ENCODE results near the gene PGGHG.
"Not testable (repeated sequence)": the region's sequence is repeated elsewhere in the genome, so short reads cannot be mapped to it uniquely, and the experiment has no call there.

Gene PGGHG

DNA sequence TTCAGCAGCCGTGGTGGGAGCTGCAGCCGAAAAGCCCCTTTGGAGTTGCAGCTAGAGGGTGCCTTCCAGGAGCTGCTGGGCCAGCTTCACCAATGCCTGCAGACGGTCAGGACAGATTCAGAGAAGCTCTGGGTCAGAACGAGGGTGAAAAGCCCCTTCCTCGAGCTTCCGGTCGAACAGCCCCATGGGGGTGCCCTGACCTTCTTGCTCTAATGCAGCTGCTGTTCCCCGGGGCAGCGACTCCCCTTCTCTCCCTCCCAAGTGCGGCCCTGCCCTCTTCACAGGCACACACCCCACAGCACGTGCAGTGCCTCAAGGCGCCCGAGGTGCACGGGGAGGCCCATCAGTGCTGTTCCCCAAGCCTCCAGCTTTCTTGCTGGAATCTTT is 41.4 kb downstream of the PGGHG start:
- no peak for DNase-seq

DNA sequence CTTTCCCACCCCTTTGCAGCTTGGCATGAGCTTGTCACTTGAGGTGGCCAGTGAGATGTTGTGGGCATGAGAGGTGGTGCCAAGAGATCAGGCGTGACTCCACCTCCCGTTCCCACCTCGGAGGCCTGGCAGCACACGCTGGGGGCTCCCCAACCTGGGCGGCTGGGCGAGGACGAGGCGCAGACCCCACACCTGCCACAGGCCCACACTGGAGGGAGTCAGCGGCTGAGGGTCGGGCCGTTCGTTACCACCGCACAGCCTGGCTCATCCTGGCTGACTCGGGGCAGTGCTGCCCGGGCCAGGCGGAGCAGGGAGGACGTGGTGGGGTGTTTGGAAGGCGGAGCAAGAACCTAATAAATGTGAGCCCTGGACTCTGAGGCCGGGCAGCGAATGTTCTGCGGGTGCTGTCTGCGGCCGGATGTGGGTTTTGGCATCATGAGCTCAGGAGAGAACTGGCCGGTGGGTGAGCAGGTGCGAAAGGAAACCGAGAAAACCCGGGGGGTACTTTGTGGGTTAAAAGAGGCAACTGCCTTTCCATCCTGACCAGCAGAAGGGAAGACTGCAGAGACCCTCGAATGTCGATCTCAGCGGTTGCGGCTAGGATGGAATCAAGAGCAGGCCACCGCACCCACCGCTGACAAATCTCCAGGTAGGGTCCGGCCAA is 41.9 kb downstream of the PGGHG start:
- no peak for DNase-seq

DNA sequence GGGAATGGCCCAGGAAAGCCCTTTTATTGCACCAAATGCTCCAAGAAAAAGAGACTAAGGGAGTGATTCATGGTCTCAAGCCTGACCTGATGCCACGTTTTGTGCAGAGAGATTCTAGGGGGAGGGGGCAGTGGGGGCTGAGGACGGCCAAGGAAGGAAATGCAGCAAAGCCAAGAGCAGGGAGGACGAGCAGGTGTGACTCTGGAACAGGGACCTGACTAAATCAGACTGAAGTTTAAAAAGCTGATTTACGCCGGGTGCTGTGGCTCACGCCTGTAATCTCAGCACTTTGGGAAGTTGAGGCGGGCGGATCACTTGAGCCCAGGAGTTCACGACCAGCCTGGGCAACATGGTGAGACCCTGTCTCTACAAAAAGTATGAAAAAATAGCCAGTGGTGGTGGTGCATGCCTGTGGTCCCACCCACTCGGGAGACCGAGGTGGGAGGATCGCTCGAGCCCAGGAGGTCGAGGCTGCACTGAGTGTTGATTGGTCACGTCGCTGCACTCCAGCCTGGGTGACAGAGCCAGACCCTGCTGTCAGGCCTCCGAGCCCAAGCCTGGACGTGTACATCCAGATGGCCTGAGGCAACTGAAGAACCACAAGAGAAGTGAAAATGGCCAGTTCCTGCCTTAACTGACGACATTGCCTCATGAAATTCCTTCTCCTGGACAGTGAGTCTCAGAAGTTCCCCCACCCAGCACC is 42.6 kb downstream of the PGGHG start:
- DNase-seq: no peak

DNA sequence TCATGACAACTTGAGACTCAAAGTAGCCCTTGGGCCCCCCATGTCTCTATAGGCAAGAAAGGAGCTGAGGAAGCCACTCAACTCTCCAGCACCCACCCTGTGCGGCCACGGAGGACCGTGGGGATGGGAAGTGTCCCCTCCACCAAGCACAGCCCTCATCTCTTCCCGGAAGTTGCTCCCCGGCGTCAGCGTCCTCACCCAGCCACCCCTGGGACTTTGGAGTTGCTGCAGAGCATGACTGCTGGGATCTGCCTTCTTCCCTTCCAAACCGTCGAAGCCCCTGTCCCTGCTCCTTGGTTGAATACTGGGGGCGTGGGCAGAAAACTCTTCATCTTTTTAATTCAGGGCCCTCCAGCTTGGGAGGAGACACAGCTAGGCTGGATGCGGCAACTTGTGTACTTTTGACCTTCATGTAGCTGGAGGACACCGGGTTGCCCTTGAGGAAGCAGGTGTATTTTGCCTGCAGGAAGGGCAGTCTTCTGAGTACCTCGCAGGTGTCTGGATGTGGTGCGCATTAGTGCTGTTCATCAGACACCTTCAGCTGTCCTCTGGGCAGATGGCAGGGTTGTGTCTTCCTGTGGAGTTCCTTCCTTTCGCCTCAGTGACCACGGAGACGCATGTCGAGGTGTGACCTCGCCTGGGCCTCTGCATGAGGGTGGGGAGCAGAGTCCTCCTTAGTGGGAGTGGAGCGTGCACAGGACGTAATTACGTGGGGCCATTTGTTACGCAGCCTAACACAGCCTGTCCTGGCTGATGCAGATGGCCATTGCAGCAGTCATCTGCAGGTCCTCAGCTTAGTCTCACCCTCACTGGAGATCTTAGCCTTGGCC is 43.9 kb downstream of the PGGHG start:
- DNase-seq: no peak

DNA sequence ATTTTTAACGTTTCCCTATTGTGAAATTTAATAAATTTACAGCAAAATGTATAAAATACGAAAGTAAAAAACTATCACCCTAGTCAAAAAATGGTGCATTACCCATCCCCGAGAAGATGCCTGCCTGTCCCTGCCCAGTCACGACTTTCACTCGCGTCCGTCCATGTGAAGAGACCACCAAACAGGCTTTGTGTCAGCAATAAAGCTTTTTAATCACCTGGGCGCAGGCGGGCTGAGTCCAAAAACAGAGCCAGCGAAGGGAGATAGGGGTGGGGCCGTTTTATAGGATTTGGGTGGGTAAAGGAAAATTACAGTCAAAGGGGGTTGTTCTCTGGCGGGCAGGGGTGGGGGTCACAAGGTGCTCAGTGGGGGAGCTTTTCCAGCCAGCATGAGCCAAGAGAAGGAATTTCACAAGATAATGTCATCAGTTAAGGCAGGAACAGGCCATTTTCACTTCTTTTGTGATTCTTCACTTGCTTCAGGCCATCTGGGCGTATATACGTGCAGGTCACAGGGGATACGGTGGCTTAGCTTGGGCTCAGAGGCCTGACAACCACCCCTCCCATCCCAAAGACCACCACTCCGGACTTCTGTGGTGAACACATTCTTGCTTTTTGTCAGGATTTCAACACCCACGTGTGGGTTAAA is 44.8 kb downstream of the PGGHG start:
- DNase-seq: not testable (repeated sequence)

DNA sequence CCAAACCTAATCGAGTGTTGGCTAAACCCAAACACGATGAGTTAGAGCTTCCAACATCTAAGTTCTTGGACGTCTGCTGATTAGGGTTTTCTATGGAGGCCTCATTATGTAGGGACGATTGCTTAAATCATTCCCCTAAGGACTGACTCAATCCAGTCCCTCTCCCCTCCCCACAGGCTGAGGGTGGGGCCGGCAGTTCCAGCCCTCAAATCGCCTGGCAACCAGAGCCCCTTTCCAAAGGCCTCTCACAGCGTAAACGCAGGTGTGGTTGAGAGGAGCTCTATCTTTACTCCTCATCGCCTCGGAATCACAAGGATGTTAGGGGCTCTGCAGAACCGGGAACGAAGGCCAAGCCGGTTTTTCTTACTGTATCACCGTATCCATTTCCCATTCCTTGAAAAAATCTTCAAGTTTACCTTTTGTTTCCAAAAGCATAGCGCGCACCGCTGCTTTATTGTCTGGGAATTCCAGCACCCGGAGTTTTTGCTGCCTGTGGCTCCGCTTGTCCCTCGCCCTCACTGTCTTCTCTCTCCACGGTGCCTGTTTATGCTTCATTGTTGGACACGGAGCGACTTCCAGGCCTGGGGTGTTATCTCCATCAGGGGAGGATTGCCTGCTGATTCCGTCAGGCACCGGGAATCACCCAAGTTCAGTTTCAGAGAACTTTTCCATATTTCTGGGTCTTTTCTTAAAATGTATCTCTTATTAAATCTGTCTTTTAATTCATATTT is 45.5 kb downstream of the PGGHG start:
- DNase-seq: no peak

DNA sequence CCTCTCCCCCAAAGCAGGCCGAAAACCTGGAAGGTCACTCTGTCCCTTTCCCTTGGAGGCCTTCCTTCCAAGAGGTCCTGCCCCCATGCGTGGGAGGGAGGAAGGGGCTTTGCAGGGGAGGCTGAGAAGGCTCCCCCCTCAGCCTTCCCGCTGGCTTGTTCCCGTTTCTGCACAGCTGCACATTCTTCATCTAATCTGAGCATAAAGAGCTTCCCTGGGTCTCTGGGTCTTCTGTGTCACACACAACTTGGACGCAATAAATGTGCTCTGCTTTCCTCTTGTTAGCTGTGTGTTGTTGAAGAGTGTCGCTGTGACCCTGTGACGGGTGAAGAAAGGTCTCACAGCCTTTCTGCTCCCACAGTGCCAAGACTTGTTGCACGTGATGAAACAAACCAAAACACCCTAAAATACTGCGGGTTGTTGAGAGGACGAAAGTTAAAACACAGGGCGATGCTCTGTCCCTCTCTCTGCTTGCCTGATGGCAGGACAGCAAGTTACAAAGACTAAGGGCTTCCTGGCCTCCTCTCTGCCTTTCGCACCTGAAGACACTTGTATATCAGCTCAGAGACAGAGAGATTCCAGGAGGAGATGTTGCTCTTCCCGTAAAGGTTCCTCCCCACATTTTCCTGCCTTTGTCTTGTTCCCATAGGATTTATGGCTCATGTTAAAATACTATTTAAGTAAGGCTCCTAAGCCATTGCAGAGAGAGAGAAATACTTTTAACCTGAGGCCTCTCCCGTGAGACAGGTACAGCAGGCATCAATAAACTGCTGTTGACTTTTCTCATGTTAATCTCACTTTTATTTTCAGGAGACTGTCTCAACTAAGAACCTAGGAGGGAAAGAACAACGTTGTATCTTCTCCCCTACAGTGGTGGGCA is 47.1 kb downstream of the PGGHG start:
- DNase-seq: no peak

DNA sequence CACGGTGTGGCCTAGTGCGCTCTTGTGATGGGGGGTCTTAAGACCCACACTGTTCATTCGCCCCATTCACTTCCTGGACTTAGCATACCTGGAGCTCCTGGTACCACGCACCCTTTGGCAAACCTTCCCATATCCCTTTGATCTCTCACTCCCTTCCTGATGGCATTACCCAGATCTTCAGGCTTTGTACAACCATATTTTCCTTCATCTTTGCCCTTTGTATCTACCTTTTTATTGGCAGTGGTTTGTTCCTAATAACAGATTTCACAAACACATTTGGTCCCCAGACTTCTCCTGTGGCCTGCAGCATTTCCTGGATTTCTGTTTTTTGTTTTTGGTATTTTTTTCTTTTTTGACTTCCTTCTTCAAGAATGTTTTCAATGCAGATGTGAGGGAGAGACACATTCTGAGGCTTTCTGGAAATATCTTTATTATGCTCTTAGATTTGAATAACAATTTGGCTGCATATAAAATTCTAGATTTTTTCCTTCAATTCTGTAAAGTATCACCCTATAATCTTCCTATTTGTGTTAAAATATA is 47.8 kb downstream of the PGGHG start:
- DNase-seq: no peak

DNA sequence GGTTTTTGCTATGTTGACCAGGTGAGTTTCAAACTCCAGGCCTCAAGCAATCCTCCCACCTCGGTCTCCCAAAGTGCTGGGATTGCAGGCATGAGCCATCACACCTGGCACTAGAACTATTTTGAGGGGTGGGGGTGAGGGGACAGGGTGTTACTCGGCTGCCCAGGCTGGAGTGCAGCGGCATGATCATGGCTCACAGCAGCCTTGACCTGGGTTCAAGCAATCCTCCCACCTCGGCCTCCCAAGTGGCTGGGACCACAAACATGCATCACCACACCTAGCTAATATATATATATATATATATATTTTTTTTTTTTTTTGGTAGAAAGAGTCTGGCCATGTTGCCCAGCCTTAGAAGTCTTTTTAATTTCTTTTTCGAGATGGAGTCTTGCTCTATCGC is 48.8 kb downstream of the PGGHG start:
- DNase-seq: no peak

DNA sequence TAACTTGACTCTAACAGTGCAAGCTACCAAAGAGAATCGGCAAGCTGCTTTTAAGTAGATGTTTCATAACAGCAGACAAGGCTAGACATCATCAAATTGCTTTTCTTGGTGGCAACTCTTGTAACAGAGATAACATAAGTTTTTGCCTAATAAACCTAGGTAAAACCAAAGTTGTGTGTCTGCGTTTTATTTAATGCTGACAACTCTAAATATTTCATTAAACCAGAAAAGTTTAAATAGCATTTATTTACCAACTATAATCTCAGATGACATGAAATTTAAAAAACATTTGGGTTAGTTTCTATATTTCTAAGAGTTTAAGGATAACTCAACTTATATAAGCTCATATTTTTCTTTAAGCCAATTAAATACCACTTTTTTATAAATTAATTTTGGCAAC is 51.0 kb downstream of the PGGHG start:
- DNase-seq: no peak

DNA sequence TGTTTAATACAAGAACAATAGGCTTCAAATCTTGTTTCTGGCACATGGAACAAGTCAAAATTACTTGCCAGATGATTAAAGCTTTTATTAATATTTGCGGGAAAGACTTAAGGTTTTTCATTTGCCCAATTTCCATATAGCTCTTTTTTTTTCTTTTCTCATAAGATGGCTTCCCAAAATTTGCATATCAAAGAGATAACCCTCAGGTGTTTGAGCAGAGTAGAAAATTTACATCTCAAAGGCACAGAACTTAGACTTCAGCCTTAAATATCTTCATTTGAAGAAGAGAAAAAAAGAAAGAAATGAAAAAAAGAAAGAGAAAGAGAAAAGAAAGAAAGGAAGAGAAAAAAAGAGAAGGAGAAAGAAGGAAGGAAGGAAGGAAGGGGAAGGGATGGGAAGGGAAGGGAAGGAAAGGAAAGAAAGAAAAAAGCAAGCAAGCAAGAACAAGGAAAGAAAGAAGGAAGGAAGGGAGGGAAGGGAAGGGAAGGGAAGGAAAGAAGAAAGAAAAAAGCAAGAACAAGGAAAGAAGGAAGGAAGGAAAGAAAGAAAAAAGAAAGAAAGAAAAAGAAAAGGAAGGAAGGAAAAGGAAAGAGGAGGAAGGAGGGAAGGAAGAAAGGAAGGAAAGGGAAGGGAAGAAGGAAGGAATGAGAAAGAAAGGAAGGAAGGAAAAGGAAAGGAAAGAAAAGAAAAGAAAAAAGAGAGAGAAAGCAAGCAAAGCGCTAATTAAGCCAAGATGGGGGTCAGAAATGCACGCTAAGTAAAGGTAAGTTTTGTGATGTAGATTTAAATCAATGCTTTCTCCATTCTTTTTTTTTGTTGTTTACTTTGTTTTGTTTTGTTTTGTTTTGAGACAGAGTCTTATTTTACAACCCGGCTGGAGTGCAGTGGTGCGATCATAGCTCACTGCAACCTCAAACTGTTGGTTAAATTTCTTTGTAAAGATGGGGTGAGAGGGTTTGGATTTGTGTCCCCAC is 51.9 kb downstream of the PGGHG start:
- DNase-seq: no peak

DNA sequence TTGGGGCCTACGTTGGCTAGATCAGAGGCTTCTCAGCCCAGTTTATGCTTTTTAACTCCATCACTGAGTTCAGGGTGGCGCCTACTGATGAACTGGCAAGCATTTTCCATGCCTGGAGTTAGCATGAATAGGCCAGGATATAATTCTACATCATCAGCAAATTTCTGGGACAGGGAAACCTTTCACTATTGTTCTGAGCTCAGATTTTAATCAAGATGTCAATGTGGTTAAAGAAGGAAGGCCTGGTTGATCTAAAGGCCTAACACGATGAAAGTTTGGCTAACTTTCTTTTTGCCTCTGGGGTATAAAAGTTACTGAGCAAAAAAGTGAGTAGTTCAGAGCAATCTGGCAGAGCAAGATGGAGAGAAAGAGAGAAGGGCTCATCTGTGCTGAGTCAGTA is 53.4 kb downstream of the PGGHG start:
- no peak for DNase-seq

DNA sequence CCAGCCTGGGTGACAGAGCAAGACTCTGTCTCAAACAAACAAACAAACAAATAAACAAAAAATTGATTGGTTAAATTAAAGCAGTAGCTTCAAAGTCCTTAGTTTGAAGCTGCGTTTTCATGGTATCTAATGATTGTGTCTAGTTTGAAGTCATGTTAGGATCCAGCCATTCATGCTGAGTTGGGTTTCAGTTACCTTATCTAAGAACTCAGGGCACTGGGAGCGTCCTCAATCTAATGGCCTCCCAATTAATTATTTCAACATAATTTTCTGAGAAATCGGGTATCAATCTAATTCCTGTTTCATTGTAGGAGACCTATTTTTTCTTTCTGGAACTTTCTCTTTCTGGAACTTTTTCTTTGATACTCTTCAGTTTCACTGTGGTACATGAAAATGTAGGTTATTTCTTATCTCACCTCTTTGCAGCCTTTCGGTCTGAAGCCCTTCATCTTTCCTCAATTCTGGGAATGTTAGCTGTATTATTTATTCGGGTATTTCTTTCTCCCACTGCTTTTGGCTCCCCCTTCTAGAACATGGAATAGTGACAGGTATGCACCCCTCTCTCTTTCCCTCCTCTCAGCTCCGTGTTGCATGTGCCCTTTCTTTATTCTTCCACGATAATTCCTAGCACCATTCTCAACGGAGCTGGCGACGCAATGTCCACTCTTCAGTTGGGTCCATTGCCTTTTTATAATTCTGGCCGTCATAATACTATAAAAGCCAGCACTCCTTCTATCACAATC is 56.1 kb downstream of the PGGHG start:
- no peak for DNase-seq
